Neural progenitor cell (in vitro differentiated cells): ENCODE measurements around the gene BUD31.

Experiments used
- EZH2 ChIP-seq: fragments of 200-600 bp; sonication (generic); IDR thresholded peaks from 2 replicates; pipeline ENCODE4 v1.6.1; 2017; ENCODE audit warnings: antibody characterized with exemption, mild to moderate bottlenecking, moderate library complexity
- EZH2phosphoT487 ChIP-seq: fragments of 200-600 bp; sonication (generic); IDR thresholded peaks from 2 replicates; pipeline ENCODE4 v1.6.1; 2017; ENCODE audit warnings: antibody characterized with exemption
- TF ChIP-seq, protein P1 (sequence below): fragments of 200-600 bp; sonication (generic); IDR thresholded peaks from 2 replicates; pipeline ENCODE4 v1.5.1; 2017; ENCODE audit warnings: antibody characterized with exemption, mild to moderate bottlenecking

DNA sequence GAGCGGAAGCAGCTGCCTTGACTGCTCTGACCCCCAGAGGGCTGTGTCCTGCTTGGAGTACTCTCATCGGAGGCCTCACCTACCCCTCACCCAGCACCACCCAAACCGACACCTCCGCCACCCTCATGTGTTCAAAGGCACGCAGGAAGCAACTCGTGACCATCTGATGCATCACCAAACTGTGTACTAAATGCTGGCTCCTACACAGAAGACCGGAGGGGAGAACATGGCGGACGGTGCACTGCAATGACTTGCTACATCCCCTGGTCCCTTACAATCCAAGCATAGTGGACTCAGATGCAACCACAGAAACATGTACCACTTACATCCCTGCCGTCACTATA lies 3.8 kb upstream of the BUD31 start:
- TF ChIP-seq, protein P1, sequence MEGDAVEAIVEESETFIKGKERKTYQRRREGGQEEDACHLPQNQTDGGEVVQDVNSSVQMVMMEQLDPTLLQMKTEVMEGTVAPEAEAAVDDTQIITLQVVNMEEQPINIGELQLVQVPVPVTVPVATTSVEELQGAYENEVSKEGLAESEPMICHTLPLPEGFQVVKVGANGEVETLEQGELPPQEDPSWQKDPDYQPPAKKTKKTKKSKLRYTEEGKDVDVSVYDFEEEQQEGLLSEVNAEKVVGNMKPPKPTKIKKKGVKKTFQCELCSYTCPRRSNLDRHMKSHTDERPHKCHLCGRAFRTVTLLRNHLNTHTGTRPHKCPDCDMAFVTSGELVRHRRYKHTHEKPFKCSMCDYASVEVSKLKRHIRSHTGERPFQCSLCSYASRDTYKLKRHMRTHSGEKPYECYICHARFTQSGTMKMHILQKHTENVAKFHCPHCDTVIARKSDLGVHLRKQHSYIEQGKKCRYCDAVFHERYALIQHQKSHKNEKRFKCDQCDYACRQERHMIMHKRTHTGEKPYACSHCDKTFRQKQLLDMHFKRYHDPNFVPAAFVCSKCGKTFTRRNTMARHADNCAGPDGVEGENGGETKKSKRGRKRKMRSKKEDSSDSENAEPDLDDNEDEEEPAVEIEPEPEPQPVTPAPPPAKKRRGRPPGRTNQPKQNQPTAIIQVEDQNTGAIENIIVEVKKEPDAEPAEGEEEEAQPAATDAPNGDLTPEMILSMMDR = no peak
- TF ChIP-seq EZH2 (no peak), EZH2phosphoT487 (no peak)
